ENCODE measurements around the gene CDCA8.

The CDCA8 gene

GRCh38 chr1:37692078-37692833, at the start of gene CDCA8:
Gene CDCA8 (plus strand): TSS chr1:37692516. CDS start chr1:37692691, 175 bp downstream.
- peak; percentile 98 for DNase-seq

- DNase-seq, result no peak
Observed at GRCh38 chr1:37647281-37647680, 45.0 kb upstream of the CDCA8 start.

- DNase-seq, result no peak
Observed at GRCh38 chr1:37650173-37650572, 42.1 kb upstream of the CDCA8 start.

GRCh38 chr1:37650721-37651120, 41.6 kb upstream of the CDCA8 start:
- DNase-seq, result no peak

GRCh38 chr1:37651803-37652202, 40.5 kb upstream of the CDCA8 start:
- DNase-seq, result no peak

GRCh38 chr1:37652976-37653375, 39.3 kb upstream of the CDCA8 start:
- DNase-seq, result no peak

GRCh38 chr1:37653906-37654305, 38.4 kb upstream of the CDCA8 start:
- no peak for DNase-seq

GRCh38 chr1:37655274-37655673, 37.0 kb upstream of the CDCA8 start:
- DNase-seq, result no peak

GRCh38 chr1:37656026-37656425, 36.3 kb upstream of the CDCA8 start:
- no peak for DNase-seq

- no peak for DNase-seq
Observed at GRCh38 chr1:37656881-37657280, 35.4 kb upstream of the CDCA8 start.

- DNase-seq, result no peak
Observed at GRCh38 chr1:37657620-37658412, 34.5 kb upstream of the CDCA8 start.

GRCh38 chr1:37658486-37658885, 33.8 kb upstream of the CDCA8 start:
- no peak for DNase-seq

GRCh38 chr1:37660664-37661063, 31.7 kb upstream of the CDCA8 start:
- no peak for DNase-seq

GRCh38 chr1:37661401-37661800, 30.9 kb upstream of the CDCA8 start:
- DNase-seq, result no peak

GRCh38 chr1:37662031-37662755, 30.1 kb upstream of the CDCA8 start:
- no peak for DNase-seq

GRCh38 chr1:37663426-37664000, 28.8 kb upstream of the CDCA8 start:
- no peak for DNase-seq

- no peak for DNase-seq
Observed at GRCh38 chr1:37666241-37666867, 26.0 kb upstream of the CDCA8 start.

- DNase-seq, result no peak
Observed at GRCh38 chr1:37667023-37667671, 25.2 kb upstream of the CDCA8 start.

- DNase-seq, result no peak
Observed at GRCh38 chr1:37670133-37670532, 22.2 kb upstream of the CDCA8 start.

GRCh38 chr1:37671261-37671660, 21.1 kb upstream of the CDCA8 start:
- no peak for DNase-seq

- no peak for DNase-seq
Observed at GRCh38 chr1:37672136-37672870, 20.0 kb upstream of the CDCA8 start.
